Central memory CD8-positive, alpha-beta T cell (primary cell): ENCODE measurements around the gene SEPTIN8.

Source experiments
- ATAC-seq: fragments of 150-1000 bp; cut with Tn5 transposase; replicated peaks from 2 replicates; pipeline ENCODE4 v1.10.0; 2022; ENCODE audit warnings: mild to moderate bottlenecking, moderate FRiP score, moderate number of reproducible peaks; ENCODE audit not compliant: poor library complexity, severe bottlenecking; ENCODE audit errors: extremely low read depth
- DNase-seq, 2 donors: peaks; one replicate each; pipeline ENCODE4 v3.0.0; 2021; ENCODE audit warnings: low spot score in 2 of 2
- H3K27ac Mint-ChIP-seq: one replicate; pipeline ENCODE4 v1.8.0; 2022; ENCODE audit warnings: low read depth, mild to moderate bottlenecking, moderate library complexity, mixed read lengths
- H3K27me3 Mint-ChIP-seq: one replicate; pipeline ENCODE4 v1.8.0; 2022; ENCODE audit warnings: mixed read lengths
- H3K36me3 Mint-ChIP-seq: one replicate; pipeline ENCODE4 v1.8.0; 2022; ENCODE audit warnings: mild to moderate bottlenecking, moderate library complexity, mixed read lengths; ENCODE audit not compliant: insufficient read depth
- H3K4me1 Mint-ChIP-seq: one replicate; pipeline ENCODE4 v1.8.0; 2022; ENCODE audit warnings: mixed read lengths
- H3K4me3 Mint-ChIP-seq: one replicate; pipeline ENCODE4 v1.8.0; 2022; ENCODE audit warnings: mild to moderate bottlenecking, moderate library complexity, mixed read lengths
- H3K9me3 Mint-ChIP-seq: one replicate; pipeline ENCODE4 v1.8.0; 2022; ENCODE audit warnings: mixed read lengths

Gene SEPTIN8

DNA sequence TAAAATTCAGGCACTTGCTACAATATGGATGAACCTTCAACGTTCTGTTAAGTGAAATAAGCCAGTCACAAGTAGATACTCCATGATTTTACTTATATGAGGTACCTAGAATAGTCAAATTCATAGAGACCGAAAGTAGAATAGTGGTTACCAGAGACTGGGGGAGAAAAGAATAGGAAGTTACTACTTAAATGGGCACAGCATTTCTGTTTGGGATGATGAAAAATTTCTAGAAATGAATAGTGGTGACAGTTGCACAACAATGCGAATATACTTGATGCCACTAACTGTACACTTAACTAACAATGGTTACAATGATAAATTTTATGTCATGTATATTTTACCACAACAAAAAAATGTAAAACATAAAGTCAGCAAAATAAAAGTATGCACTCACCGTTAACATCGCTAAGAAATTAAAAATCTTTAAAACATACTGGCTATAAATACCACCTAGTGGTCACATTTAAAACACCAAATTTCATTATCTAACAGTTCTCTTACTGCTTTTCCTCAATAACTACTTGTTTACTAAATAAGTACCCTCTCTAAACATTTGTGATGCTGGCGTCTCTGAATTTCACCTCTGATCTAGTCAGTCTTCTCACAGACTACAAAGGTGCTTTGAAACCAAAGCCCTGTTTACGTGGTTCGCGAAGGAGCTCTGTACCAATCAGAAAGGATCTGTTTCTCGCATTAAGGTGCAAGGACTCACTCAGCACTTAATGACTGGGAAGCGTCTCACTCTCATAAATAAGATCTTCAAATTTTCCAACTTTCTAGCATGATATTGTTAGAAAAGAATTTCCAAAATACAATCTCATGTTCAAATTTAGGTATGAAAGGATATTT, 62.4 kb downstream of the SEPTIN8 start:
- no peak for DNase-seq
- Mint-ChIP-seq H3K27me3 (no peaks in the 10 kb centered on the region), H3K9me3 (no peaks in the 10 kb centered on the region), H3K27ac (no peak overlapping the region), H3K4me1 (peaks cover 7% of the 10 kb centered on the region), H3K4me3 (no peak overlapping the region), H3K36me3 (peaks cover 12% of the 10 kb centered on the region)
- no peak for ATAC-seq

GRCh38 chr5:132708645-132709044, 68.4 kb downstream of the SEPTIN8 start:
- DNase-seq: no peak
- H3K36me3 Mint-ChIP-seq: peaks cover 11% of the 10 kb centered on the region
- no peaks in the 10 kb centered on the region for H3K4me1 Mint-ChIP-seq
- H3K27me3 Mint-ChIP-seq: no peaks in the 10 kb centered on the region
- H3K27ac Mint-ChIP-seq: no peak overlapping the region
- H3K9me3 Mint-ChIP-seq: no peaks in the 10 kb centered on the region
- no peak for ATAC-seq
- H3K4me3 Mint-ChIP-seq: no peak overlapping the region

DNA sequence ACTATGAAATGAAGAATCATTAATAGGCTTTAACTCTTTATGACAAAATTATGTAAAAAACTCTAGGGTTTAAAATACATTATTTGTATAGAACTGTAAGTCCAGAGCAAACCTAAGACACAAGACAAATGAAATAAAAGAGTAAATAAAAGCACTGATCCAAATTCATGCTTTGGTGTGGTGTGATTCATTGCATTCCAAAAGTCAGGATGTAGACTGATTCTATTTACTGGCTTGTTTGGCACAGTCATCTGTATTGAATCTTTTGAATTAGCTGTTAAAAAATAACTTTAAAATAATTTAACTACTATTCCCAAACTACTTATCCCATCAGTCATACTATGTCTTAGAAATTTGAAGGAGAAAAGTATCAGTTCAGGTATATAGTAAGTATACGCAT, 72.2 kb downstream of the SEPTIN8 start:
- Mint-ChIP-seq H3K4me3 (no peak overlapping the region), H3K4me1 (no peaks in the 10 kb centered on the region), H3K27ac (no peak overlapping the region), H3K27me3 (no peaks in the 10 kb centered on the region), H3K36me3 (peaks cover 35% of the 10 kb centered on the region), H3K9me3 (no peaks in the 10 kb centered on the region)
- no peak for ATAC-seq
- no peak for DNase-seq
